H1 (cell line): Measurements from ENCODE around the gene MIDN. TPM values are rescaled to one million over a fixed set of nuclear protein-coding genes. Genes with fewer than 3 reads are reported as not detected.
A peak's percentile ranks its signal among the peaks of the same experiment; 100 is the strongest.

ENCODE experiments used
- CTCF ChIA-PET: fragments of 300-600 bp; sonication (Branson Sonifier 250); formaldehyde crosslinking; loops from one replicate; lab custom pipeline; 2021; ENCODE audit not compliant: partially characterized antibody; lab: Charles Lee
- POLR2A ChIA-PET: fragments of 300-600 bp; sonication (Branson Sonifier 250); formaldehyde crosslinking; loops from one replicate; lab custom pipeline; 2021; ENCODE audit warnings: inconsistent platforms; ENCODE audit not compliant: partially characterized antibody; lab: Charles Lee
- DNase-seq, 2 experiments: peaks; one replicate each; pipeline versions ENCODE4 v3.0.0 to v3.0.0-alpha.2; 2010 to 2022; ENCODE audit warnings: low spot score in 2 of 2, low read depth in 1 of 2, mixed read lengths in 1 of 2
- FAIRE-seq: peaks from 2 replicates; lab custom pipeline; 2011; peaks lifted over from hg19 to GRCh38; lab: Jason Lieb, UNC
- H2AFZ ChIP-seq: 2 replicates; pipeline ENCODE4 v1.8.1; 2012; ENCODE audit warnings: low read length, inconsistent platforms
- H2AK5ac ChIP-seq: 2 replicates; pipeline ENCODE4 v1.6.1; 2013; ENCODE audit warnings: low read depth, low read length
- H2BK120ac ChIP-seq: replicated peaks from 2 replicates; pipeline ENCODE3; 2013; ENCODE audit warnings: low read depth, low read length, inconsistent platforms
- H2BK12ac ChIP-seq: 2 replicates; pipeline ENCODE4 v1.6.1; 2013; ENCODE audit warnings: low read depth, low read length
- H2BK15ac ChIP-seq: 2 replicates; pipeline ENCODE4 v1.6.1; 2013; ENCODE audit warnings: low read length
- H2BK20ac ChIP-seq: 2 replicates; pipeline ENCODE4 v1.6.1; 2013; ENCODE audit warnings: low read length
- H2BK5ac ChIP-seq: 2 replicates; pipeline ENCODE4 v1.6.1; 2013; ENCODE audit warnings: low read depth, low read length
- H3K14ac ChIP-seq: 2 replicates; pipeline ENCODE4 v1.6.1; 2013; ENCODE audit warnings: inconsistent platforms; ENCODE audit not compliant: insufficient read length
- H3K18ac ChIP-seq: 2 replicates; pipeline ENCODE4 v1.6.1; 2013; ENCODE audit warnings: low read length; ENCODE audit errors: extremely low read depth
- H3K23ac ChIP-seq: 2 replicates; pipeline ENCODE4 v1.6.1; 2013; ENCODE audit warnings: inconsistent platforms; ENCODE audit not compliant: insufficient read length
- H3K23me2 ChIP-seq: 2 replicates; pipeline ENCODE4 v1.6.1; 2013; ENCODE audit warnings: low read depth, low read length
- H3K27ac ChIP-seq: 2 replicates; pipeline ENCODE4 v1.6.1; 2011; ENCODE audit warnings: low read depth, low read length, inconsistent platforms
- H3K27me3 ChIP-seq, 4 experiments: replicated peaks in 1 of 4; 1 replicate in 1 of 4; 2 replicates in 3 of 4; pipeline versions ENCODE4 v1.6.1 to v1.8.1; 2011 to 2013; ENCODE audit warnings: low read length in 3 of 4, mild to moderate bottlenecking in 3 of 4, inconsistent platforms in 2 of 4, mixed read lengths in 2 of 4, moderate library complexity in 1 of 4; ENCODE audit not compliant: control insufficient read depth in 3 of 4, insufficient read depth in 3 of 4; ENCODE audit errors: extremely low read depth in 1 of 4
- H3K36me3 ChIP-seq, 4 experiments: 2 replicates each; pipeline versions ENCODE4 v1.6.1 to v1.8.1; 2011 to 2013; ENCODE audit warnings: mild to moderate bottlenecking in 4 of 4, low read length in 3 of 4, moderate library complexity in 2 of 4, control low read depth in 1 of 4, inconsistent platforms in 1 of 4; ENCODE audit not compliant: insufficient read depth in 4 of 4, control insufficient read depth in 2 of 4
- H3K4ac ChIP-seq: replicated peaks from 2 replicates; pipeline ENCODE3; 2013; ENCODE audit warnings: low read length, low read depth, mixed read lengths, inconsistent platforms; ENCODE audit not compliant: insufficient read length
- H3K4me1 ChIP-seq, 4 experiments: replicated peaks in 1 of 4; 1 replicate in 1 of 4; 2 replicates in 3 of 4; pipeline versions ENCODE4 v1.6.1 to v1.8.1; 2011 to 2013; ENCODE audit warnings: low read length in 3 of 4, inconsistent platforms in 2 of 4, mixed read lengths in 1 of 4; ENCODE audit not compliant: insufficient read depth in 4 of 4, control insufficient read depth in 3 of 4
- H3K4me2 ChIP-seq, 2 experiments: 2 replicates each; pipeline versions ENCODE4 v1.6.1 to v1.8.1; 2011 to 2013; ENCODE audit warnings: low read depth in 2 of 2, low read length in 2 of 2, control low read depth in 1 of 2, inconsistent platforms in 1 of 2, mild to moderate bottlenecking in 1 of 2; ENCODE audit not compliant: insufficient read depth in 1 of 2
- H3K4me3 ChIP-seq, 4 experiments: fragments of 200-600, 300-600 bp in 1 of 4; sonication (generic), shearing (Covaris generic), sonication (Bioruptor Twin) in 1 of 4; 2 replicates each; pipeline versions ENCODE4 v1.5.1 to v1.8.1; 2011 to 2016; ENCODE audit warnings: low read length in 4 of 4, low read depth in 3 of 4, control low read depth in 2 of 4, inconsistent platforms in 2 of 4, mild to moderate bottlenecking in 2 of 4, mixed read lengths in 1 of 4, moderate library complexity in 1 of 4; ENCODE audit not compliant: insufficient read depth in 2 of 4; ENCODE audit errors: extremely low read depth in 1 of 4
- H3K56ac ChIP-seq: replicated peaks from 2 replicates; pipeline ENCODE3; 2013; ENCODE audit warnings: low read depth, mild to moderate bottlenecking, mixed read lengths, low read length, inconsistent platforms; ENCODE audit not compliant: insufficient read length
- H3K79me1 ChIP-seq: 2 replicates; pipeline ENCODE4 v1.6.1; 2013; ENCODE audit warnings: low read depth, low read length, control low read depth
- H3K79me2 ChIP-seq, 2 experiments: 2 replicates each; pipeline versions ENCODE4 v1.6.1 to v1.8.1; 2012 to 2013; ENCODE audit warnings: low read length in 2 of 2, mild to moderate bottlenecking in 2 of 2, inconsistent platforms in 1 of 2; ENCODE audit not compliant: insufficient read depth in 2 of 2, control insufficient read depth in 1 of 2
- H3K9ac ChIP-seq, 4 experiments: replicated peaks in 1 of 4; 1 replicate in 1 of 4; 2 replicates in 3 of 4; pipeline versions ENCODE4 v1.6.1 to v1.8.1; 2011 to 2013; ENCODE audit warnings: low read depth in 3 of 4, low read length in 3 of 4, control low read depth in 2 of 4, mild to moderate bottlenecking in 2 of 4, moderate library complexity in 2 of 4, inconsistent platforms in 1 of 4; ENCODE audit errors: extremely low read depth in 1 of 4
- H3K9me3 ChIP-seq, 2 experiments: 2 replicates each; pipeline versions ENCODE4 v1.6.1 to v1.8.1; 2012 to 2013; ENCODE audit warnings: mild to moderate bottlenecking in 2 of 2, moderate library complexity in 2 of 2, control low read depth in 1 of 2, inconsistent platforms in 1 of 2, low read depth in 1 of 2, low read length in 1 of 2, mixed read lengths in 1 of 2; ENCODE audit not compliant: insufficient read depth in 2 of 2
- H4K20me1 ChIP-seq, 2 experiments: replicated peaks in 1 of 2; 2 replicates each; pipeline versions ENCODE3 to v1.8.1; 2011 to 2013; ENCODE audit warnings: inconsistent platforms in 2 of 2, low read length in 2 of 2, mild to moderate bottlenecking in 1 of 2; ENCODE audit not compliant: insufficient read depth in 2 of 2, control insufficient read depth in 1 of 2
- H4K5ac ChIP-seq: 2 replicates; pipeline ENCODE4 v1.6.1; 2013; ENCODE audit warnings: low read length, low read depth, mixed read lengths, inconsistent platforms; ENCODE audit not compliant: insufficient read length
- H4K8ac ChIP-seq: 2 replicates; pipeline ENCODE4 v1.8.0; 2013; ENCODE audit warnings: mild to moderate bottlenecking, moderate library complexity, low read length, inconsistent platforms; ENCODE audit not compliant: insufficient read depth; ENCODE audit errors: extremely low read depth
- H4K91ac ChIP-seq: replicated peaks from 2 replicates; pipeline ENCODE3; 2013; ENCODE audit warnings: low read length, mixed read lengths, inconsistent platforms; ENCODE audit not compliant: insufficient read length
- BACH1 ChIP-seq: IDR thresholded peaks from 2 replicates; pipeline ENCODE4 v1.6.1; 2012; ENCODE audit warnings: low read length, improper control_type of control experiment
- CBX5 ChIP-seq: fragments of 300-800, 300-1000 bp; sonication (generic); IDR thresholded peaks from 2 replicates; pipeline ENCODE4 v1.7.1; 2016; ENCODE audit warnings: antibody characterized with exemption, low read length, low read depth
- CREB1 ChIP-seq: IDR thresholded peaks from 2 replicates; pipeline ENCODE4 v1.6.1; 2012; ENCODE audit warnings: inconsistent platforms
- CTBP2 ChIP-seq: IDR thresholded peaks from 2 replicates; pipeline ENCODE4 v1.7.0; 2011; ENCODE audit warnings: borderline replicate concordance, mild to moderate bottlenecking, moderate library complexity, mixed read lengths, low read length; ENCODE audit not compliant: insufficient read depth, insufficient read length
- KDM1A ChIP-seq: fragments of 200-600, 300-600 bp; sonication (generic); IDR thresholded peaks from 2 replicates; pipeline ENCODE4 v1.7.1; 2016; ENCODE audit warnings: mild to moderate bottlenecking, low read length, borderline replicate concordance
- NRF1 ChIP-seq: IDR thresholded peaks from 2 replicates; pipeline ENCODE4 v1.6.1; 2011; ENCODE audit warnings: mild to moderate bottlenecking, low read depth, low read length, improper control_type of control experiment
- POLR2A ChIP-seq, 2 experiments: IDR thresholded peaks; 1 replicate in 1 of 2; 2 replicates in 1 of 2; pipeline ENCODE4 v1.6.1; 2011; ENCODE audit warnings: low read depth in 2 of 2, low read length in 2 of 2, mild to moderate bottlenecking in 2 of 2; ENCODE audit errors: control extremely low read depth in 1 of 2
- POLR2AphosphoS5 ChIP-seq: IDR thresholded peaks from 2 replicates; pipeline ENCODE4 v1.6.1; 2011; ENCODE audit warnings: low read depth, low read length
- RFX5 ChIP-seq: IDR thresholded peaks from 2 replicates; pipeline ENCODE4 v1.6.1; 2011; ENCODE audit warnings: low read depth, low read length, improper control_type of control experiment, borderline replicate concordance
- RNF2 ChIP-seq: fragments of 200-900, 300-1000 bp; sonication (generic); IDR thresholded peaks from 2 replicates; pipeline ENCODE4 v1.7.1; 2016; ENCODE audit warnings: borderline replicate concordance, low read depth, mild to moderate bottlenecking, antibody characterized with exemption, low read length; ENCODE audit not compliant: poor library complexity, severe bottlenecking; ENCODE audit errors: missing control alignments
- TAF1 ChIP-seq: IDR thresholded peaks from 2 replicates; pipeline ENCODE4 v1.6.1; 2011; ENCODE audit warnings: mild to moderate bottlenecking, low read depth, low read length
- WGBS, 2 experiments: shearing (Covaris generic) in 1 of 2; methylation state at CpG; one replicate each; pipeline versions ENCODE4 v1.1.6 to v1.1.7; 2013 to 2015; ENCODE audit warnings: low lambda C conversion rate in 2 of 2, mixed read lengths in 2 of 2, inconsistent platforms in 1 of 2, low coverage in 1 of 2, missing lambda C conversion rate in 1 of 2; ENCODE audit not compliant: insufficient replicate concordance in 2 of 2, insufficient coverage in 1 of 2, insufficient read length in 1 of 2; ENCODE audit errors: extremely low coverage in 1 of 2, missing lambda C conversion rate in 1 of 2; 5-methylcytosine and 5-hydroxymethylcytosine counted together
- polyA plus RNA-seq, 7 experiments: library from polyadenylated mRNA; depleted of rRNA in 3 of 7; stranded (reverse) in 5 of 7; unstranded in 2 of 7; fragments of >200 nt in 5 of 7; fragments of 200-250 nt in 2 of 7; gene quantifications; 1 replicate in 5 of 7; 2 replicates in 1 of 7; 4 replicates in 1 of 7; pipeline versions ENCODE4 v1.2.1 to v1.2.3, GENCODE V29; 2011 to 2013; ENCODE audit warnings: missing spikeins in 2 of 7, mixed read lengths in 2 of 7
- total RNA-seq: library from RNA; stranded (reverse); fragmentation: NEBNext Ultra II Directional; extraction: Animal tissue kit (Norgen Biotek cat#: 25700); gene quantifications from 2 replicates; pipeline ENCODE4 v1.2.1, GENCODE V29; 2021

MIDN gene
- total and polyA plus RNA-seq, 2 of the 8 experiments (the other 6 are each of a cell fraction or from before 2014, with no cell fraction given) = 39.8 to 159 TPM

DNA sequence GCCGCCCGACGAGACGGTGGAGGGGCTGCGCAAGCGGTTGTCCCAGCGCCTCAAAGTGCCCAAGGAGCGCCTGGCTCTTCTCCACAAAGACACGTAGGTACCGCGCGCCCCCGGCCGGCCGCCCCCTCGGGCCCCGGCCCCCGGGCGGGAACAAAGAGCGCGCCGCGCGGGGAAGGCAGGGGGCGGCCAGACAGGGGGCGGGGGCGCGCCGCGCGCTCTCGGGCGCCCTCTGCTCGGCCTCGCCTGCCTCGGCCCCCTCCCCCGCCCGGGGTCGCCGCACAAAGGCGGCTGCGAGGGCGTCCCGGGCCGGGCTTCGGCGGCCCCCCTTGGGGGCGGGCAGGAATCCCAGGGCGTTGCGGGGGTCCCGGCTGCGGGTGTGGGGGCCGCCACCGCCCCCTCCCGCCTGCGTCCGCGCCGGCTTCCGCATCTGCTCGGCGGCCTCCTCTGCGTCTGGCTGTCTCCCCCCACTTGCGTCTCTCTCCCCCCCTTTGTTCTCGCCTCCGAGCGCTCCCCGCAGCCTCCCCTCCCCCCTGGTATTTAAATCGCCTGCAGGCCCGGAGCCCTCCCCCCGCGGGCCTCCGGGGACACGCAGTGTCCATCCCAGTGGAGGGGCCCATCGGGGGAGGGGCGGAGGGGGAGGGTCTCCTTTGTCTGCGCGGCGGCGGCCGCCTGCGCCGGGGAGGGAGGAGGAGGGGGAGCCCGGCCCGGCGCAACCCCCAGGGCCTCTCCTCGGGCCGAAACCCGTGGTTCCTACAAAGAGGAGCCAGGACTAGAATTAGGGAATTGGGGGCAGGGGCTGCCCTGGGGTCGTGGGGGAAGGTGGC is 2.3 kb downstream of the MIDN start:
- Histone ChIP-seq H4K91ac (peak overlapping the region; percentile 12), H2BK120ac (no peak overlapping the region), H2BK20ac (no peak overlapping the region), H2BK12ac (no peak overlapping the region), H3K4ac (peak overlapping the region; percentile 96), H3K4me1 (peaks cover 0 to 21% (median 14%) of the 10 kb centered on the region in 4 experiments; a peak in 6 of 7 replicates), H3K18ac (peak overlapping the region; percentile 75), H2BK15ac (no peak overlapping the region), H2AK5ac (no peak overlapping the region), H3K4me3 (peak overlapping the region; percentile 66 to 99 (median 83)), H3K79me2 (peaks cover 9 to 49% of the 10 kb centered on the region in 2 experiments), H3K36me3 (peaks cover 21 to 47% (median 35%) of the 10 kb centered on the region in 4 experiments), H3K14ac (no peak overlapping the region), H4K8ac (peak overlapping the region; percentile 85; the same call in 1 of the 2 replicates), H3K27ac (peak overlapping the region; percentile 89), H3K9me3 (no peaks in the 10 kb centered on the region), H3K56ac (peak overlapping the region; percentile 77), H3K79me1 (peaks cover 15% of the 10 kb centered on the region; the same call in 1 of the 2 replicates), H4K20me1 (peaks cover 16 to 20% of the 10 kb centered on the region in 2 experiments), H4K5ac (peak overlapping the region; percentile 60), H3K27me3 (no peaks in the 10 kb centered on the region), H3K23ac (no peak overlapping the region), H3K9ac (peak overlapping the region; percentile 59 to 98 (median 87)), H2BK5ac (peak overlapping the region; percentile 71; the same call in 1 of the 2 replicates), H2AFZ (no peak overlapping the region), H3K23me2 (peaks cover 2% of the 10 kb centered on the region; the same call in 1 of the 2 replicates), H3K4me2 (peak overlapping the region; percentile 83 to 97)
- DNase-seq (no peak), FAIRE-seq (no peak)
- ChIA-PET CTCF (interaction anchor here (1.3 kb wide), 1 partner anchor 16 kb away, joined by 7 read pairs; no protein-coding TSS in a partner anchor), POLR2A (interaction anchor here (1.0 to 19.4 kb wide), 6 partner anchors 9 to 27 kb away, joined by 3 to 456 read pairs (median 6); partner anchors contain the start of genes ATP5F1D, CIRBP and FAM174C)
- WGBS, 2 experiments = 1% methylated on average over 18 of the region's 90 CpGs; no CpG with 5 or more reads in 1 of the 2 experiments
- TF ChIP-seq KDM1A = peak; percentile 68; the same call in 1 of the 2 replicates
- TF ChIP-seq CBX5 = no peak
- TF ChIP-seq NRF1 = no peak
- 0 out of 2 replicates have a peak, but pooled peaks have one; percentile 6 for TF ChIP-seq BACH1
- TF ChIP-seq CTBP2 = no peak
- TF ChIP-seq RFX5 = no peak
- TF ChIP-seq CREB1 = no peak
- TF ChIP-seq TAF1 = no peak
- no peak for TF ChIP-seq RNF2
- TF ChIP-seq POLR2AphosphoS5 = peak; percentile 56; the same call in 1 of the 2 replicates
- TF ChIP-seq POLR2A (IDR thresholded peaks at IDR 0.05; ENCODE audit: control extremely low read depth in 1 of 2, low read depth in 2 of 2, low read length in 2 of 2) = peak in 1 of 2 experiments; percentile 40; a peak in 2 of 3 replicates
